GM12878 (cell line): ENCODE measurements around the gene COBLL1. TPM values are rescaled to one million over a fixed set of nuclear protein-coding genes. Genes with fewer than 3 reads are reported as not detected.

Experiments used
- ATAC-seq: fragments of 200-7000 bp; cut with Tn5 transposase; 3 replicates; pipeline ENCODE4 v1.9.1; 2020; ENCODE audit warnings: mild to moderate bottlenecking, moderate library complexity
- BruUV-seq: library from RNA; stranded (reverse); fragments of 400-500 nt; replicated peaks from 2 replicates; lab custom pipeline; 2021; lab: Mats Ljungman, UMichigan
- CTCF ChIA-PET: fragments of 300-600 bp; sonication (Branson Sonifier 250); formaldehyde crosslinking; extraction: SDS; loops from one replicate; lab custom pipeline; 2021; ENCODE audit warnings: inconsistent platforms; lab: Yijun Ruan, JAX
- POLR2A ChIA-PET: fragments of 350-600 bp; formaldehyde crosslinking; extraction: SDS; loops from one replicate; lab custom pipeline; 2021; ENCODE audit warnings: inconsistent platforms; lab: Charles Lee
- RAD21 ChIA-PET: fragments of 300-600 bp; sonication (Branson Sonifier 250); formaldehyde crosslinking; loops from one replicate; lab custom pipeline; 2023; ENCODE audit warnings: antibody characterized with exemption; ENCODE audit not compliant: unreplicated experiment; lab: Charles Lee
- SMC1A ChIA-PET: fragments of 300-600 bp; sonication (Branson Sonifier 250); formaldehyde crosslinking; loops from one replicate; lab custom pipeline; 2023; ENCODE audit not compliant: unreplicated experiment, uncharacterized antibody; lab: Charles Lee
- DNase-seq: peaks from one replicate; pipeline ENCODE4 v3.0.0-alpha.2; 2011; ENCODE audit warnings: low read depth, low spot score
- FAIRE-seq: peaks from 3 replicates; lab custom pipeline; 2011; peaks lifted over from hg19 to GRCh38; lab: Jason Lieb, UNC
- H2AFZ ChIP-seq: 2 replicates; pipeline ENCODE4 v1.6.0; 2011; ENCODE audit warnings: low read depth, low read length, control low read depth; ENCODE audit not compliant: control insufficient read depth
- H3K27ac ChIP-seq: 2 replicates; pipeline ENCODE4 v1.5.1; 2011; ENCODE audit warnings: control low read depth; ENCODE audit not compliant: control insufficient read depth, insufficient read depth
- H3K27me3 ChIP-seq, 2 experiments: replicated peaks in 1 of 2; 2 replicates each; pipeline versions ENCODE4 v1.6.0 to v1.6.1; 2011; ENCODE audit warnings: low read length in 1 of 2; ENCODE audit not compliant: control insufficient read depth in 2 of 2, insufficient read depth in 2 of 2
- H3K36me3 ChIP-seq, 2 experiments: 2 replicates each; pipeline ENCODE4 v1.5.1; 2011; ENCODE audit warnings: low read length in 1 of 2; ENCODE audit not compliant: control insufficient read depth in 2 of 2, insufficient read depth in 2 of 2
- H3K4me1 ChIP-seq: 2 replicates; pipeline ENCODE4 v1.6.1; 2011; ENCODE audit warnings: mild to moderate bottlenecking, low read length, moderate library complexity, mixed read lengths; ENCODE audit not compliant: control insufficient read depth, insufficient read depth
- H3K4me2 ChIP-seq: 2 replicates; pipeline ENCODE4 v1.6.0; 2011; ENCODE audit warnings: control low read depth; ENCODE audit not compliant: control insufficient read depth, insufficient read depth
- H3K4me3 ChIP-seq: fragments of 200-600 bp; sonication (generic); 2 replicates; pipeline ENCODE4 v1.5.1; 2016
- H3K79me2 ChIP-seq: 2 replicates; pipeline ENCODE4 v1.6.0; 2011; ENCODE audit warnings: low read length; ENCODE audit not compliant: control insufficient read depth, insufficient read depth
- H3K9ac ChIP-seq: 2 replicates; pipeline ENCODE4 v1.8.0; 2011; ENCODE audit warnings: low read length, control low read depth, mixed read lengths; ENCODE audit not compliant: control insufficient read depth, insufficient read depth
- H3K9me3 ChIP-seq: replicated peaks from 3 replicates; pipeline ENCODE4 v1.5.1; 2011; ENCODE audit warnings: mild to moderate bottlenecking, low read length; ENCODE audit not compliant: control insufficient read depth, insufficient read depth
- H4K20me1 ChIP-seq: 2 replicates; pipeline ENCODE4 v1.6.0; 2011; ENCODE audit not compliant: control insufficient read depth, insufficient read depth
- E2F4 ChIP-seq: IDR thresholded peaks from 2 replicates; pipeline ENCODE4 v1.6.1; 2012; ENCODE audit warnings: low read depth, low read length, improper control_type of control experiment
- IKZF2 ChIP-seq, 2 experiments: fragments of 450-650 bp; IDR thresholded peaks; 2 replicates each; pipeline ENCODE4 v1.6.1; 2017; ENCODE audit warnings: mild to moderate bottlenecking in 2 of 2, moderate library complexity in 2 of 2
- JUND ChIP-seq: IDR thresholded peaks from 2 replicates; pipeline ENCODE4 v1.6.1; 2012; ENCODE audit warnings: low read depth, mild to moderate bottlenecking, low read length, improper control_type of control experiment, moderate library complexity
- MYB ChIP-seq: fragments of 150-350 bp; IDR thresholded peaks from 2 replicates; pipeline ENCODE4 v1.6.1; 2014; ENCODE audit warnings: mild to moderate bottlenecking, low read depth, low read length, borderline replicate concordance
- POLR2A ChIP-seq: IDR thresholded peaks from 2 replicates; pipeline ENCODE4 v1.6.1; 2011; ENCODE audit warnings: low read depth, mild to moderate bottlenecking, low read length
- POU2F2 ChIP-seq: IDR thresholded peaks from 3 replicates; pipeline ENCODE4 v1.6.1; 2011; ENCODE audit warnings: low read depth, mild to moderate bottlenecking, low read length, borderline replicate concordance
- RELA ChIP-seq: fragments of 450-650 bp; IDR thresholded peaks from 2 replicates; pipeline ENCODE4 v1.8.0; 2014; ENCODE audit warnings: borderline replicate concordance; ENCODE audit not compliant: partially characterized antibody
- SMARCA5 ChIP-seq: fragments of 450-650 bp; IDR thresholded peaks from 2 replicates; pipeline ENCODE4 v1.6.1; 2017; ENCODE audit warnings: mild to moderate bottlenecking
- TARDBP ChIP-seq: IDR thresholded peaks from 2 replicates; pipeline ENCODE4 v1.6.1; 2016; ENCODE audit warnings: borderline replicate concordance
- ZNF24 ChIP-seq: fragments of 450-650 bp; IDR thresholded peaks from 2 replicates; pipeline ENCODE4 v1.6.1; 2017; ENCODE audit warnings: antibody characterized with exemption, mild to moderate bottlenecking
- WGBS: methylation state at CpG from one replicate; pipeline ENCODE4 v1.1.6; 2016; ENCODE audit warnings: low lambda C conversion rate; ENCODE audit not compliant: insufficient replicate concordance, insufficient coverage; ENCODE audit errors: missing lambda C conversion rate; 5-methylcytosine and 5-hydroxymethylcytosine counted together
- in situ Hi-C: fragments of 300-500 bp; cut with MboI; formaldehyde crosslinking; loops from 9 replicates; pipeline ENCODE4 v1.14.3; 2018; ENCODE audit warnings: mixed read lengths
- intact Hi-C: fragments of 100-400 bp; cut with micrococcal nuclease; formaldehyde crosslinking; loops from one replicate; pipeline ENCODE4 v1.14.2; 2022; ENCODE audit not compliant: unreplicated experiment
- polyA plus RNA-seq, 11 experiments: library from polyadenylated mRNA; depleted of rRNA in 4 of 11; unstranded in 6 of 11; stranded (reverse) in 5 of 11; fragments of >200 nt; fragmentation: Nextera tagmentation in 4 of 11; fragmentation: Illumina TruSeq in 1 of 11; extraction: Ambion mirVana in 4 of 11; extraction: Trizol in 1 of 11; gene quantifications; 1 replicate in 1 of 11; 2 replicates in 10 of 11; pipeline versions ENCODE4 v1.2.1 to v1.2.3, GENCODE V29; 2011 to 2016; ENCODE audit warnings: inconsistent platforms in 2 of 11, missing spikeins in 2 of 11, low read depth in 1 of 11
- total RNA-seq, 4 experiments: library from RNA; depleted of rRNA in 3 of 4; stranded (reverse); fragments of >200 nt in 3 of 4; fragmentation: Illumina TruSeq in 1 of 4; extraction: Trizol in 1 of 4; gene quantifications; 2 replicates each; pipeline versions ENCODE4 v1.2.1 to v1.2.3, GENCODE V29; 2013 to 2021
- TF ChIP-seq, protein P1 (sequence below): fragments of 150-350 bp; IDR thresholded peaks from 2 replicates; pipeline ENCODE4 v1.6.1; 2014; ENCODE audit warnings: mild to moderate bottlenecking, low read depth, low read length
- TF ChIP-seq, protein P2 (sequence below): fragments of 450-650 bp; IDR thresholded peaks from 2 replicates; pipeline ENCODE4 v1.6.1; 2018; ENCODE audit warnings: borderline replicate concordance, mild to moderate bottlenecking; ENCODE audit not compliant: partially characterized antibody

COBLL1 gene
- total and polyA plus RNA-seq, 10 of the 15 experiments (the other 5 are each of a cell fraction or from before 2014, with no cell fraction given), result 0.46 TPM; not detected in 9

DNA sequence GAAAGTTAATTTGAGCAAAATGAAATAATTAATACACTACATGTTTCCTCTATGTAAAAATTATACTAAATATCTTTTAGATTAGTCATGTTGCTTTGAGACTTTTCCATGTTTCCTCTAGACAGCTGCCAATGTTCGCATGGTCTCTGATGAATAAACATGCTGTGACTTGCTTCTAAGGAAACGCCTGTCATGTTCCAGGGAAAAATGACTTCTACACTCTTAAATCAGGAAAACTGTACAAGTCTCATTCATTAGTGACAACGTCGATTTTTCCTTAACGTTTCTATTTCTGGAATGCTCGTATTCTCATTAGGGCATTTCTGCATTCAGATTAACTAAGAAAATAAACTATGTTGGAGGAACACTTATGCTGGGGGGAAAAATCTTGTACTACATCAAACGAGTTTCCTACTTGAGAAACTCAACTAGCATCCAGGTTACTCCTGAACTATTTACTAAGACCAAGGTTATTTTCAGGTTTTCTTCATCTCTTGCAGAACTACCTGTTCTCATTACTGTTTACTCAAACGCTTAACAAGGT, 1.6 kb downstream of the COBLL1 start:
- Histone ChIP-seq H3K4me3 (no peak overlapping the region), H3K27ac (no peak overlapping the region), H3K36me3 (no peaks in the 10 kb centered on the region), H4K20me1 (no peaks in the 10 kb centered on the region), H3K9ac (no peak overlapping the region), H3K9me3 (no peaks in the 10 kb centered on the region), H3K27me3 (peaks cover 5 to 14% of the 10 kb centered on the region in 2 experiments), H3K79me2 (no peaks in the 10 kb centered on the region), H3K4me2 (no peak overlapping the region), H3K4me1 (no peaks in the 10 kb centered on the region), H2AFZ (no peak overlapping the region)
- in situ Hi-C loops, result no loop called here
- DNase-seq, result no peak
- ChIA-PET RAD21 (no interaction called here), POLR2A (no interaction called here), SMC1A (no interaction called here), CTCF (no interaction called here)
- ATAC-seq, result no peak
- TF ChIP-seq TARDBP (no peak), JUND (no peak), POU2F2 (no peak), E2F4 (no peak), SMARCA5 (no peak), RELA (no peak), ZNF24 (no peak), POLR2A (no peak), IKZF2 (IDR thresholded peaks at IDR 0.05) (no peak), MYB (no peak)
- TF ChIP-seq, protein P1, sequence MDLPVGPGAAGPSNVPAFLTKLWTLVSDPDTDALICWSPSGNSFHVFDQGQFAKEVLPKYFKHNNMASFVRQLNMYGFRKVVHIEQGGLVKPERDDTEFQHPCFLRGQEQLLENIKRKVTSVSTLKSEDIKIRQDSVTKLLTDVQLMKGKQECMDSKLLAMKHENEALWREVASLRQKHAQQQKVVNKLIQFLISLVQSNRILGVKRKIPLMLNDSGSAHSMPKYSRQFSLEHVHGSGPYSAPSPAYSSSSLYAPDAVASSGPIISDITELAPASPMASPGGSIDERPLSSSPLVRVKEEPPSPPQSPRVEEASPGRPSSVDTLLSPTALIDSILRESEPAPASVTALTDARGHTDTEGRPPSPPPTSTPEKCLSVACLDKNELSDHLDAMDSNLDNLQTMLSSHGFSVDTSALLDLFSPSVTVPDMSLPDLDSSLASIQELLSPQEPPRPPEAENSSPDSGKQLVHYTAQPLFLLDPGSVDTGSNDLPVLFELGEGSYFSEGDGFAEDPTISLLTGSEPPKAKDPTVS, result no peak
- TF ChIP-seq, protein P2, sequence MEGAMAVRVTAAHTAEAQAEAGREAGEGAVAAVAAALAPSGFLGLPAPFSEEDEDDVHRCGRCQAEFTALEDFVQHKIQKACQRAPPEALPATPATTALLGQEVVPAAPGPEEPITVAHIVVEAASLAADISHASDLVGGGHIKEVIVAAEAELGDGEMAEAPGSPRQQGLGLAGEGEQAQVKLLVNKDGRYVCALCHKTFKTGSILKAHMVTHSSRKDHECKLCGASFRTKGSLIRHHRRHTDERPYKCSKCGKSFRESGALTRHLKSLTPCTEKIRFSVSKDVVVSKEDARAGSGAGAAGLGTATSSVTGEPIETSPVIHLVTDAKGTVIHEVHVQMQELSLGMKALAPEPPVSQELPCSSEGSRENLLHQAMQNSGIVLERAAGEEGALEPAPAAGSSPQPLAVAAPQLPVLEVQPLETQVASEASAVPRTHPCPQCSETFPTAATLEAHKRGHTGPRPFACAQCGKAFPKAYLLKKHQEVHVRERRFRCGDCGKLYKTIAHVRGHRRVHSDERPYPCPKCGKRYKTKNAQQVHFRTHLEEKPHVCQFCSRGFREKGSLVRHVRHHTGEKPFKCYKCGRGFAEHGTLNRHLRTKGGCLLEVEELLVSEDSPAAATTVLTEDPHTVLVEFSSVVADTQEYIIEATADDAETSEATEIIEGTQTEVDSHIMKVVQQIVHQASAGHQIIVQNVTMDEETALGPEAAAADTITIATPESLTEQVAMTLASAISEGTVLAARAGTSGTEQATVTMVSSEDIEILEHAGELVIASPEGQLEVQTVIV, result no peak
- no peak for FAIRE-seq
- no TSS peak for BruUV-seq
- intact Hi-C loops, result no loop called here
- 29% methylated on average over 8 of the region's 8 CpGs for WGBS
